GM10266 (cell line): Measurements from ENCODE around the gene ECI2.

Experiments used
- DNase-seq: peaks from one replicate; pipeline ENCODE4 v3.0.0; 2012; ENCODE audit errors: extremely low spot score
- TF ChIP-seq, protein P1 (sequence below): IDR thresholded peaks from 2 replicates; pipeline ENCODE4 v1.5.1; 2012; ENCODE audit warnings: mild to moderate bottlenecking, low read depth; ENCODE audit not compliant: control insufficient read depth, insufficient read depth; ENCODE audit errors: missing control alignments

ECI2 gene, protein sequence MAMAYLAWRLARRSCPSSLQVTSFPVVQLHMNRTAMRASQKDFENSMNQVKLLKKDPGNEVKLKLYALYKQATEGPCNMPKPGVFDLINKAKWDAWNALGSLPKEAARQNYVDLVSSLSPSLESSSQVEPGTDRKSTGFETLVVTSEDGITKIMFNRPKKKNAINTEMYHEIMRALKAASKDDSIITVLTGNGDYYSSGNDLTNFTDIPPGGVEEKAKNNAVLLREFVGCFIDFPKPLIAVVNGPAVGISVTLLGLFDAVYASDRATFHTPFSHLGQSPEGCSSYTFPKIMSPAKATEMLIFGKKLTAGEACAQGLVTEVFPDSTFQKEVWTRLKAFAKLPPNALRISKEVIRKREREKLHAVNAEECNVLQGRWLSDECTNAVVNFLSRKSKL

DNA sequence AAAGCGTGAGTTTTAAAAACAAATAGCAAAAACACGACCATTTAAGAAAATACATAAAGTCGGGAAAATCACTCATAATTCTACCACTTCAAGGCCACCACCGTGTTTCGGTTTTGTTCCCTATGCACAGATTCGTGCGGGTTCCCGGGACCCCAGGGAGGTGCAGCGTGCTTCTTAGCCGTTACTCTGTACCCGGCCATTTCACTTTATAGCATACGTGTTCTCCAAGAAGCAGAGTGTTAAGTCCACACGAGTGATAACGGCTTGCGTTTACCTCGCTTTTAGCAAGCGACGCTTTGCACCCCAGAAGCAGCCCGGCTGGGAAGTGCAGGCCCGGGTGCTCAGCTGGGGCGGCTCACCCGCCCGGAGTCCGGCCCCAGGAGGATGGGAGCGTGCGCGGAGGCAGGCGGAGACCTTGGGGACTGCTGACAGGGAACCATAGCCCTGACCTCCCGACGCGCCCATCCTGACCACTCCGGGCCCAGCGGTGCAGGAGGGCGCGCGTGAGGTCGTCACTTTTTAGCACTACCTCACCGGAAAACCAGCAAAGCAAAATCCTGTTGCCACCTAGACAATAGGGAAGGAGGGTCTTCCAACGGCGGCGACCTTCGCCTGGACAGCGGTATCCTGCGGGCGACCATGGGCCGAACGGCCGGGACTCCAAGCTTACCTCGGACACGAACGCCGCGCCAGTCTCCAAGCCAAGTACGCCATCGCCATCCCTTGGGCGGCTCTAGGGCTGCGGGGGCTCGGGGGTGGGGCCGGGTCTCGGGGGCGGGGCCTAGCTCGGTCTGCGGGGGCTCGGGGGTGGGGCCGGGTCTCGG lies at the start of gene ECI2:
Gene ECI2, minus strand, starts transcription at position 735 of the 824 bp plus-strand sequence. Its CDS starts 15 bp downstream, at position 720.
- TF ChIP-seq, protein P1, sequence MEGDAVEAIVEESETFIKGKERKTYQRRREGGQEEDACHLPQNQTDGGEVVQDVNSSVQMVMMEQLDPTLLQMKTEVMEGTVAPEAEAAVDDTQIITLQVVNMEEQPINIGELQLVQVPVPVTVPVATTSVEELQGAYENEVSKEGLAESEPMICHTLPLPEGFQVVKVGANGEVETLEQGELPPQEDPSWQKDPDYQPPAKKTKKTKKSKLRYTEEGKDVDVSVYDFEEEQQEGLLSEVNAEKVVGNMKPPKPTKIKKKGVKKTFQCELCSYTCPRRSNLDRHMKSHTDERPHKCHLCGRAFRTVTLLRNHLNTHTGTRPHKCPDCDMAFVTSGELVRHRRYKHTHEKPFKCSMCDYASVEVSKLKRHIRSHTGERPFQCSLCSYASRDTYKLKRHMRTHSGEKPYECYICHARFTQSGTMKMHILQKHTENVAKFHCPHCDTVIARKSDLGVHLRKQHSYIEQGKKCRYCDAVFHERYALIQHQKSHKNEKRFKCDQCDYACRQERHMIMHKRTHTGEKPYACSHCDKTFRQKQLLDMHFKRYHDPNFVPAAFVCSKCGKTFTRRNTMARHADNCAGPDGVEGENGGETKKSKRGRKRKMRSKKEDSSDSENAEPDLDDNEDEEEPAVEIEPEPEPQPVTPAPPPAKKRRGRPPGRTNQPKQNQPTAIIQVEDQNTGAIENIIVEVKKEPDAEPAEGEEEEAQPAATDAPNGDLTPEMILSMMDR: no peak
- peak; percentile 55 for DNase-seq

DNA sequence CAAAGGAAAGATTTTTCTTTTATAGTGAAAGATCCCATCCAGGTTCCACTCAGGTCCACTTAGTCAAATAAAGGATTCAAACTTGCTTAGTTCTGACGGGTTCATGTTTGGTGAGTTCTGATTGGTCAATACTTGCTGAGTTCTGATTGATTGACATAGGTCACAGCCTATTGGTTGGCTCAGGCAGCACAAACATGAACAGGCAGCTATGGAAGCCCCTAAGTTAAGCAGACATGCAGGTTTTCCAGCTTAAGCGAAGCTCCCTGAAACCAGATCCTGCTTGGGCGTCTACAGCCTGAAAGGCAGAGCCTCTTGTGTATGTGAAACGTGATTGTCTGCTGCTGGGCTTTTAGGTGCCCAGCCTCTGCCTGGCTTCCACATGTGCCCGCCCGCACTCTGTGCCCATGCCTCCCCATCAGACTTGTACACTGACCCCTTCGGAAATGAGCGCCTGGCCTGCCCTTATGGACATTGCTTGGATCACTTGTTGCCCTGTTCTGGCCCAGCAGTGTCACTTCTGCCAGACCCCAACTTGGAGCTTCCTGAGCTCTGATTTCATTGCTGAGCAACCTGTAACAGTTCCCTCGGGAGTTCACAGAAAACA lies 45.4 kb upstream of the ECI2 start:
- DNase-seq: no peak
- TF ChIP-seq, protein P1: no peak

DNA sequence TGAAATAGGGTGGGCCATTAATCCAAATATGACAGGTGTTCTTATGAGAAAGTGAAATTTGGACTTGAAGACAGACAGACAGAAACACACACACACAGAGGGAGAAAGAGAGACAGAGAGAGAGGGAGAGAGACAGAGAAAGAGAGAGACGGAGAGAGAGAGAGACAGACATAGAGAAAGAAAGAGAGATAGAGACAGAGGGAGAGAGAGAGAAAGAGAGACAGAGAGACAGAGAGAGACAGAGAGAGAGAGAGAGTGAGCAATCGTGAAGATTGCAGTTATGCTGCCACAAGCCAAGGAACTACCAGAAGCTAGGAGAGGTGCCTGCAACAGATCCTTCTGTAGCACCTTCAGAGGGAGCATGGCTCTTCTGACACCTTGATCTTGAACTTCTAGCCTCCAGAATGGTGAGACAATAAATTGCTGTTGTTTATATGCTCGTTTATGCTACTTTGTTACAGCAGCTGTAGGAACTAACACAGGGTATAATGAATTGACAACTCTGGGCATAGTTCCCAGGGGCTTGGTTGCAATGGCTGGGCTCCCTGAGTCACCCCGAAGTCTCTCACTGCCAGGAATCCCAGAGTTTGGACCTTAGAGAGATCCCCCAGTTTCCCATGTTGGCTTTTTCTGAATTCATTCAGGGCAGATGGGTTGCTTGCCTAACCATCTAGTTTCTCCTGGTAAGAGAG lies 44.7 kb upstream of the ECI2 start:
- DNase-seq: no peak
- TF ChIP-seq, protein P1: no peak

DNA sequence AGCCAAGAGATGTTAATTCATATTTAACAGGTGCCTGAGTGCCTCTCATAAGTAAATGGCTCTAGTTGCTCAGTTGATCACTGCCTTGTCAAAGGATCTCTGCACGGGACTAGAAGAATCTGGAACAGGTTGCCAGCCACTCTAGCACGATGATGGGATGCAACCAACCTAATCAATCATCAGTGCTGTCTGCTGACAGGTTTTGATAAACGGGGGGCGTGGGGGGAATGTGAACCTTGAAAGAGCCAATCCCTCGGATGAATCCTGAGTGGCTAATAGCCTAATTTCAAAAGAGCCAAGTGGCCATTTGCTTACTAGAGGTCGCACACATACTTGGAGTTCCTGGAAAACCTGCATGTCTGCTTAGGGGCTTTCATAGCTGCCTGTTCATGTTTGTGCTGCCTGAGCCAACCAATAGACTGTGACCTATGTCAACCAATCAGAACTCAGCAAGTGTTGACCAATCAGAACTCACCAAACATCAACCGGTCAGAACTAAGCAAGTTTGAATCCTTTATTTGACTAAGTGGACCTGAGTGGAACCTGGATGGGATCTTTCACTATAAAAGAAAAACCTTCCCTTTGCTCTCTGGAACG lies 43.5 kb upstream of the ECI2 start:
- TF ChIP-seq, protein P1: no peak
- no peak for DNase-seq

DNA sequence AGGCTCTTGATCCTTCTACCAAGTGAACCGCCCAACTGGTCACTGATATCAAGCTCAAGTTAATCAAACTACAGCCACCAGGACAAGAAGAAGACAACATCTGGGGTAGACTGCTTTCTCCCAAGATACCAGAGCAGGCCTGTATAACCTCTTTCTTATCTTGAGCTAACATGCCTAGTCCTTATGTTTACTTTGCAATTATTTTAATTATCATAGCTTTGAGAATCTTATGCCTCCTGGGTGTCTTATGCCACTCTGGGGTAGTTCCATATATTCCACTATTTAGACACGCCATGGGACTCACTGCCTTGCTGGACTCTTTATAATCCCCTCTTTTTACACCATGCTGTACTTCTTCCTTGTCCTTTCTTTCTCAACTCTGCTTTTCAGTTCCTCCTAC lies 41.5 kb upstream of the ECI2 start:
- TF ChIP-seq, protein P1: no peak
- no peak for DNase-seq

DNA sequence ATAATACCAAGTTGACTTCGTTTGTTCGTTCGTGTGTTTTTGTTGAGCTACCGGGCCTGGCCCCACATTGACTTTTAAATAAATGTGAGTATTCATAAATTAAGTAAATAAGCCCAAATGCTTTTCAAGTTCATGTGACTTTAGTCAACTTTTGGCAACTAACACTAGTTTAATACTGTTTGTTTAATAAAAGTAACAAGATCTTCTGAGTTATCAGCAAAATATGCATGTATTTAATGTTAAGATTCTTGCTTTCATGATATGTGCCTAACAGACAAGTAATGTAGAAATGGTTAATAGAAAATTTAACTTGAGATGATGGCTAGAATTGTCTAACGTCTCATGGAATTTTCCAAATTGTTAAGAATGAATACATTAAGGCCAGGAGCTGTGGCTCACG lies 38.7 kb upstream of the ECI2 start:
- TF ChIP-seq, protein P1: no peak
- no peak for DNase-seq
